ENCODE measurements around the gene MTX1.

- no peak for TF ChIP-seq CTCF (IDR thresholded peaks at IDR 0.05)
- no peak for TF ChIP-seq POLR2A (IDR thresholded peaks at IDR 0.05)
Measured at GRCh38 chr1:155241841-155242264, 33.4 kb downstream of the MTX1 start.

Data from testis (tissue), 2 donors.